HG02678 (cell line): ENCODE results near the gene TUBB8.
"Not testable (repeated sequence)": the region's sequence is repeated elsewhere in the genome, so short reads cannot be mapped to it uniquely, and the experiment has no call there.

Experiments
- ATAC-seq: cut with Tn5 transposase; IDR thresholded peaks from one replicate; pipeline ENCODE4 v1.9.1; 2021; ENCODE audit warnings: mild to moderate bottlenecking, moderate library complexity; ENCODE audit not compliant: unreplicated experiment

Gene TUBB8

DNA sequence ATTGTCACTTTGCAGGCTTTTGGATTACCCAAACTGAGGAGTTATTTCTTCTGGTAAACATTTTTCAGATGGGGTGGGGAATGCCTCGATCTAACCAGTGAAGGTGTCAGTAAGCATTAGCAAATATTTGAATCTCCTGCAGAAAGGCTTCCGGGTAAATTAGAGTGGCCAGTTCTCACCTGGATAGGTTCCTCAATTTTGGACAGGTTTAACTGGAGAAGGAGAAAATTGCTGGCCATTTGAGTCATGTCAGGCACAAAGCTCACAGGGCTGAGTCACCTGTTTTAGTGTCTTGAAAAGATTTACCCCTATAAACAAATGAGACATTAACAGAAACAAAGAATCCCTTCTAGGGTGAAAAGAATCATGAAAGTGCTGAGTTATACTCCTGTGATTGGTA, 830 bp upstream of the TUBB8 start:
- ATAC-seq: not testable (repeated sequence)

- ATAC-seq: not testable (repeated sequence)
Observed at GRCh38 chr10:47864-48263, 1.2 kb downstream of the TUBB8 start.

DNA sequence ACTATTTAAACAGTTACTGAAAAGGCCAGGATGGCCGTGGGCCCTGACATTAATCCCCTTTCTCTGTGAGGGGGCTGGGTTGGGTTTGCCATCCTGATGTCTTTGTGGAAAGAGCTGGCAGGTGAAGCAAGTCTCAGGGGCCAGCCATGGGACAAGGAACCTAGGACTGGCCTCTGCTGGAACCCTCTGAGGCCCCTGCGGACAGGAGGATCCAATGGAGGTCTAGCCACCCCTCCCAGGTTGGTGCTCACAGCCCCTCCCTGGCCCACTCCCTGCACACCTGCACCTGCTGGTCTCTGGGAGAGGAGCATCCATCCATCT, 35.8 kb downstream of the TUBB8 start:
- ATAC-seq: not testable (repeated sequence)

- ATAC-seq: not testable (repeated sequence)
Observed at GRCh38 chr10:12444-13314, 36.4 kb downstream of the TUBB8 start.

- not testable (repeated sequence) for ATAC-seq
Observed at GRCh38 chr10:11260-11659, 37.8 kb downstream of the TUBB8 start.

DNA sequence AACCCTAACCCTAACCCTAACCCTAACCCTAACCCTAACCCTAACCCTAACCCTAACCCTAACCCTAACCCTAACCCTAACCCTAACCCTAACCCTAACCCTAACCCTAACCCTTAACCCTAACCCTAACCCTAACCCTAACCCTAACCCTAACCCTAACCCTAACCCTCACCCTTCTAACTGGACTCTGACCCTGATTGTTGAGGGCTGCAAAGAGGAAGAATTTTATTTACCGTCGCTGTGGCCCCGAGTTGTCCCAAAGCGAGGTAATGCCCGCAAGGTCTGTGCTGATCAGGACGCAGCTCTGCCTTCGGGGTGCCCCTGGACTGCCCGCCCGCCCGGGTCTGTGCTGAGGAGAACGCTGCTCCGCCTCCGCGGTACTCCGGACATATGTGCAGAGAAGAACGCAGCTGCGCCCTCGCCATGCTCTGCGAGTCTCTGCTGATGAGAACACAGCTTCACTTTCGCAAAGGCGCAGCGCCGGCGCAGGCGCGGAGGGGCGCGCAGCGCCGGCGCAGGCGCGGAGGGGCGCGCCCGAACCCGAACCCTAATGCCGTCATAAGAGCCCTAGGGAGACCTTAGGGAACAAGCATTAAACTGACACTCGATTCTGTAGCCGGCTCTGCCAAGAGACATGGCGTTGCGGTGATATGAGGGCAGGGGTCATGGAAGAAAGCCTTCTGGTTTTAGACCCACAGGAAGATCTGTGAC, 38.7 kb downstream of the TUBB8 start:
- ATAC-seq: not testable (repeated sequence)
